GM19463 (cell line): ENCODE results near the gene KLRF1.
A peak's percentile ranks its signal among the peaks of the same experiment; 100 is the strongest.

ENCODE experiments used
- ATAC-seq: cut with Tn5 transposase; IDR thresholded peaks from one replicate; pipeline ENCODE4 v1.9.1; 2021; ENCODE audit warnings: mild to moderate bottlenecking, moderate library complexity; ENCODE audit not compliant: unreplicated experiment

The KLRF1 gene

DNA sequence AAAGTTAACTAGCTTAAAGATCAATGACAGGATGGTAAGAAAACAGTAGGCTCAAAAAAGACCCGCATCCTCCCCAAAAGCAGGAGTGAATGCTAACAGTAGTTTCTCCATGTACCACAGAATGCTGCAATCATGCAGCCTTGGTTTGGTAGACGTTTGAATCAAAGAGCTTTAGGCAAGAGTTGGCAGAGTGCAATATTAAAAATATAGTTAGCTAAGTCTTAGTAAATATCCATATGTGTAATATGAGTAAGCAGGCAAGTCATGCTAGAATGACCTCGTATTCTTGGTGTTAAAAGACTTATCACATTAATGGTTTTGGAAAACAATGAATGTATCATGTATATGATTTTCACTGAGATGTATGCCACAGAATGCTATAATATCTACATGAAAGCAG lies 18.8 kb upstream of the KLRF1 start:
- no peak for ATAC-seq

DNA sequence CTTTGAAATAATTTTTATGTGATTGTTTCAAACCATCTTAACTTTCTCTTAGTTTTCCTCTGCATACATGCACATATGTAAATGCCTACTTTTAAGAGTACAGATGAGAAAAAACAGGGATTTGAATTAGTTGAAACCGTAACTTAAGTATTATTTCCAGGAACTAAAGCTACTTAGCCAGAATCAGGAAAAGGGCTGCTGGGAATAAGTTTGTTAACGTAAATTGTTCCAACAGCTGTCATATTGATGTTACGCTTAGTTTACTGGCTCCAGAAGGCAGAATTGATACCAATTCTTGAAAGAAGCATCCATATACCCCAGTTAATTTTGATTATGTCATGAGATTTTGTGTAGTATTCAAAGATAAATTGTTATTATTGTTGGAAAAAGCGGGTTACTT lies 17.9 kb upstream of the KLRF1 start:
- no peak for ATAC-seq

GRCh38 chr12:9809866-9810265 lies 17.4 kb upstream of the KLRF1 start:
- no peak for ATAC-seq

GRCh38 chr12:9810671-9811070 lies 16.6 kb upstream of the KLRF1 start:
- no peak for ATAC-seq

- no peak for ATAC-seq
These were observed 15.7 kb upstream of the KLRF1 start for GRCh38 chr12:9811621-9812020.

- ATAC-seq = peak; percentile 94
These were observed 13.2 kb upstream of the KLRF1 start for GRCh38 chr12:9813821-9814798.

DNA sequence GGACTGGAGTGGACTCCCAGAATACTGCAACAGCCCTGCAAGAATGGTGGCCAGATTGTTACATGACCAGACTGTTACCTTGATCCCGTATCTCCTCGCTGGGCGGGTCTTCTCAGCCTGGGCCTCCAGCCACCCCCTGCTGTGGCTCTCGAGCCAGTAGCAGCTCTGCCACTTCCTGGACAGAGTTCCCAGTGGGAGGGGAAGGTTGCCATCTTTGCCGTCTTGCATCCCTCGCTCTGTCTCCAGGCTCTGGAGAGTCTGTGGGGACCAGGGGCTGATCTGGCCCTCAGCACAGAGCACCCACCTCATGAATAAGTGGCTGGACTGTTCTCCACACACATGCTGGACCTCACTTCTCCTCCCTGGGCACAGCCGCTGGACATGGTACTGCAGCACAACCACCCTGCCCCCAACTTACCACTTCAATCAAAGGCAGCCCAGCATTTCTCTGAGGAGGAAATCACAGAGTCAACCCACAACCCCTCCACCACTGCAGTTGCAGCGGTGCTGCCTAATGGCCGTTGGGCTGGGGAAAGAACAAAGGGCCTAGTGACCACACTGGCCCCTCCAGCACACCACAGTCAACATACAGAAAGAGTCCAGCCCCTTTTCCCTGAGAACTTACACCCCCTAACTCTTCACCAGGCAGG lies 6.9 kb upstream of the KLRF1 start:
- no peak for ATAC-seq

GRCh38 chr12:9829483-9829882 lies 2.2 kb downstream of the KLRF1 start:
- no peak for ATAC-seq

- ATAC-seq = no peak
These were observed 2.7 kb downstream of the KLRF1 start for GRCh38 chr12:9829982-9830381.

DNA sequence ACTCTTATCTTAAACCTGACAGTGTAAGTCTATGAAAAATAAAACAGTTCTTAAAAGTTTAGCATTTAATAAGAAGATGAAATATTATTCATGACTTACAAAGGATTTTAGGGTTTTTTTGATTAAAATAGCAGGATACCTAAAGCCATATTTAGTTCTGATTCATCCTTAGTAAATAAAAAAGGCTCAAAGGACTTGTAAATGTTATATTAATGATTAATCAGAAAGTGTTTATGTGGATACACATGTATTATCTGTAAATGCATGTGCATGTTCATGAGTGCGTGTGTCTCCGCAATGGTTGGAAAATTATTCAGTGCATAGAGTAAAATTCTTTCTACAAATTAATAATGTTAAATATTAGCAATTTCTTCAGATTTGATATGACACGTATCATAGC lies 4.4 kb downstream of the KLRF1 start:
- ATAC-seq = no peak

DNA sequence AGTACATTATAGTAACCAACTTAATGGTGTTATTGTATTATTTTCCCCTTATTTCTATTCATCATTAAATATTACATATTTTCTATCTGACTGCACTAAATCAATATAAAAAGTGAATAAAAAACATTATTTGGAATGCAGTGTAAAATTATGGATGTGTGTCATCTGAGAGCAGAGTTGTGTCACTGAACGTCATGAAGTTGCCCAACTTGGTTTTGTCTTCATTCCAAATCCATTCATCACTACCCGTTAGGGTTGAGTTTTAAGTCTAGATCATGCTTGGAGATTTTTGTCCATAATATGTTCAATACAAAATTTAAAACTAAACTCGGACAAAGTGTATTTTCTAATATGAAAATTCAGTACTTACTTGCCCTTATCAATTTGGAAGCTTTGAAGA lies 16.1 kb downstream of the KLRF1 start:
- no peak for ATAC-seq

- ATAC-seq = no peak
These were observed 21.6 kb downstream of the KLRF1 start for GRCh38 chr12:9848899-9849298.

DNA sequence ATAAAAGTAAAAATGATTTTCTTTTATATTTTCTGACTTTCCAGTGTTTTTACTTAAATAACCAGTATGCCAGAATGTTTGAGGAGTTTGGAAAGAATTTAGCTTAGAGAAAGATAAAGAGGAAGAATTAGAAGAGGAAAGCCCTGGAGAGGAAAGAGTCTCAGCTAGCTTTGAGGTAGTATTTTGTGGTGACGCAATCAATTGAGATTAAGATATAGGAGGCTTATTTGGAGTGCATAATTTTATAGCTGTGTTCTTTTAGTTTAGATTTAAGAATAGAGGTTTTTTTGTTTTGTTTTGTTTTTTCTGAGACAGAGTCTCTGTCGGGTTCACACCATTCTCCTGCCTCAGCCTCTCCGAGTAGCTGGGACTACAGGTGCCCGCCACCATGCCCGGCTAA lies 23.8 kb downstream of the KLRF1 start:
- no peak for ATAC-seq

GRCh38 chr12:9851927-9852326 lies 24.6 kb downstream of the KLRF1 start:
- no peak for ATAC-seq

GRCh38 chr12:9856151-9856550 lies 28.9 kb downstream of the KLRF1 start:
- ATAC-seq = no peak

DNA sequence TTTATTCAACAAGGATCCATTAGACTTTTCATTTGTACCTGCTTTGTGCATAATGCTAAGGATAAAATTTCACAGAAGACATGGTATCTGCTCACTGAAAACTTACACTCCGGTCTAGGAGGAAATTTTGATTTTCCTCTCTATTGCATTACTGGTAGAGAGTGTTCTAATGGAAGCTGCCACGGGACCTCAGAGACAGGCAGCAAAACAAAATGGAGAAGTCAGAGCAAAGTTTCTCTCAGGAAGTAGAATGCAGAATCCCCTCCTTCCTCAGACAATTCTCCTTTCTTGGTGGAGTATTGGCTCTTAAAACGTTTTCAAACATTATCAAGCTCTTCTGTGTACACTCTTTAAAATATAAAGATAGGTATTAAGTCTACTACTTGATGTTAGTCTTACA lies 29.6 kb downstream of the KLRF1 start:
- ATAC-seq = no peak

DNA sequence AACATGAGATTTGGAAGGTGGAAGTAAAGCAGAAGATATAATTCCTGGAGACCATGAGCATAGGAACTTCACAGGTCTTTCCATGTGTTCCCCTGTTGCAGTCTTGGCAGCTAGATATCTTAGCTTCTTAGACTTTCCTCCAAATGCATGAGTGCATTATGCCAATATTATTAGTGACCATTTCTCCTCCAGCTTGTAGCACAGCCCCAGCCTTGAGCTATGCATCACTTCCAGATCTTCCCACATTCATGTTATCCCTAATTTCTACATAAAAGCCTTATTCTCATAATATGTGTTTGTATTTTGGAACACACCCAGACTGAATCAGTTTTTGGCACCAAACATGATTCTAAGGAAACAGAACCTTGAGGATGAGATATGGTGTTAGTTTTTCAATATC lies 30.9 kb downstream of the KLRF1 start:
- no peak for ATAC-seq

GRCh38 chr12:9864913-9865675 lies 37.8 kb downstream of the KLRF1 start:
- ATAC-seq = no peak

GRCh38 chr12:9866860-9867269 lies 39.6 kb downstream of the KLRF1 start:
- ATAC-seq = no peak

DNA sequence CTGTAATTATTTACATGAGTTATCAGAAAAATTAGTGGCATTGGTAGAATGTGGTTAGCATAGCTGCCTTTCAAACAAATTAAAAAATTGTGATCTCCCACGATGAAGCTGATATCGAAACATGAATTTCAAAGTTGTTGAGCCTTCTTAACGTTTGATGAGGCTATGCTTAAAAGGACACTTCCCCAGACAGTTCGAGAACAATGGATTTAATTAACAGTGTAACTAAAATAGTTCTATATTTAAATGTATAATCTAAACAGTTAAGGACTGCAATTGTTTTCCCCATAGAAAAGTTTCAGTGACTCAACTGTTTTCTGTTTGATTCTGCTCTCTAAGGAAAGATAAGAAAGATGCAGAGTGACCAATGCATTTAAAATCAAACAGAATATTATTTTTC lies 40.2 kb downstream of the KLRF1 start:
- no peak for ATAC-seq

GRCh38 chr12:9868311-9868801 lies 41.1 kb downstream of the KLRF1 start:
- no peak for ATAC-seq
